GM23248 (cell line): Measurements from ENCODE around the gene SYMPK.

Experiments used
- EZH2 ChIP-seq: fragments of 200-600 bp; sonication (generic); IDR thresholded peaks from 2 replicates; pipeline ENCODE4 v1.6.1; 2018; ENCODE audit warnings: antibody characterized with exemption, mild to moderate bottlenecking; ENCODE audit not compliant: insufficient read depth, poor library complexity, severe bottlenecking
- EZH2phosphoT487 ChIP-seq: fragments of 200-600 bp; sonication (generic); IDR thresholded peaks from 2 replicates; pipeline ENCODE4 v1.6.1; 2018; ENCODE audit warnings: antibody characterized with exemption, moderate library complexity, mild to moderate bottlenecking, low read depth; ENCODE audit not compliant: insufficient read depth

DNA sequence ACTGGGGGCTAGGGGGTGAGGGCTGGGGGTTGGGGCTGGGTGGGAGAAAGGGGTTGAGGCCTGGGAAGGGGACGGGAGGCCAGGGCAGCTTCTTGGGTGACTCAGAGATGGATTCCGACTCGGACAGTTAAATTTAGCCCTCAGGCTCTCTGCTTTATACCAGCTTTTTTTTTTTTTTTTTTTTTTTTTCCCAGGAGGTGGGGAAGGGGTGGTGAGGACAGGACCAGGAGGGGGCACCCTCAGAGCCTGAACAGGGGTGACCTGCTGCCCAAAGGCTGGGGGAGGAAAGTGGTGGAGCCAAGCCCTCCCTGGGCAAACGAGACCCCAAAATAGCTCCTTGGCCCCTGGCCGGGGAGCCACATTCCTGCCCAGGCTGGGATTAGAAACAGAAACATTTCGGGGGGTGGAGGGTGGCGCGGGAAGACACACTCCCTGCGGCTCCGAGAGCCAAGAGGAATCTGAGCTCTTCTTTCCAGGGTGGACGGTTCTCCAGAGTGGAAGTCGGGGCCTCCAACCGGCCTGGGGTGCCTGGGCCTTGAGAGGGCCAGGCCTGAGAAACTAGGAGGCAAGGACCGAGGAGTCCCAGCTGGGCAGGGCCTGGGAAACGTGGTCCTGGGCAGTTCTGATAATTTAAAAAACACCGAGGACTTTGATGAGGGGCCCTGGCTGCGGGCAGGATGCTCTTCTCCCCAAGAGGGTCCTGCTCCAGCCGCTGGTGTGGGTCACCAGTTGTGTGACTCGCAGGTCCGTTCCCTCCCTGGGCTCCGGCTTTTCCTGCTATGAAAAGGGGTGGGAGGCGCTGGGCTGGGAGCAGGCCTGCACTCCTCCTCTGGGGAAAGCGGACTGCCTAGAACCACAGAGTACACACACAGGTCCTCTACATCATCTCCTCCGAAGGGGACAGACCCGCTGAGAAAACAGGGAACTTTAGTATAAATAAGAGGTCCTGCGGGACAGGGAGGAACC lies 79.8 kb downstream of the SYMPK start:
- TF ChIP-seq EZH2 = no peak
- no peak for TF ChIP-seq EZH2phosphoT487
